Measurements from ENCODE around the gene HMG20A. TPM values are rescaled to one million over a fixed set of nuclear protein-coding genes. Genes with fewer than 3 reads are reported as not detected.
A peak's percentile ranks its signal among the peaks of the same experiment; 100 is the strongest.

HMG20A gene
- total and polyA plus RNA-seq, 7 donors = 9.7 to 38.3 (median 29.3) TPM

GRCh38 chr15:77478051-77478450 lies 57.4 kb downstream of the HMG20A start:
- TF ChIP-seq CTCF (IDR thresholded peaks at IDR 0.05) = no peak
- H3K36me3 ChIP-seq (ENCODE audit: insufficient read depth in 1 of 2, low read depth in 1 of 2) = peaks cover 0 to 33% of the 10 kb centered on the region in 2 donors
- no peaks in the 10 kb centered on the region for H3K9me3 ChIP-seq
- intact Hi-C loops (cut with DNase I) = loop anchor here in 1 of 2 donors (10.0 kb wide), 1 partner anchor 1543 kb away; no protein-coding TSS in a partner anchor
- H3K4me3 ChIP-seq = no peak overlapping the region
- no peak for ATAC-seq
- peaks cover 65% of the 10 kb centered on the region for H3K4me1 ChIP-seq
- H3K27ac ChIP-seq = no peak overlapping the region
- 90 to 95% (median 91%) methylated on average over 8 of the region's 8 CpGs for WGBS, 3 donors
- no peaks in the 10 kb centered on the region for H3K27me3 ChIP-seq (ENCODE audit: insufficient read depth in 3 of 3, low read length in 2 of 3)
- DNase-seq = no peak

- Histone ChIP-seq H3K4me1 (peaks cover 65% of the 10 kb centered on the region), H3K36me3 (ENCODE audit: insufficient read depth in 1 of 2, low read depth in 1 of 2) (peaks cover 1 to 38% of the 10 kb centered on the region in 2 donors), H3K27me3 (ENCODE audit: insufficient read depth in 3 of 3, low read length in 2 of 3) (no peaks in the 10 kb centered on the region), H3K4me3 (no peak overlapping the region), H3K27ac (no peak overlapping the region), H3K9me3 (no peaks in the 10 kb centered on the region)
- DNase-seq (no peak), ATAC-seq (no peak)
- TF ChIP-seq CTCF (IDR thresholded peaks at IDR 0.05) = no peak
- intact Hi-C loops (cut with DNase I) = loop anchor here in 1 of 2 donors (10.0 kb wide), 1 partner anchor 1544 kb away; no protein-coding TSS in a partner anchor
- 93 to 96% (median 96%) methylated on average over 3 of the region's 3 CpGs for WGBS, 3 donors
Measured at GRCh38 chr15:77479015-77479414, 58.3 kb downstream of the HMG20A start.

- Histone ChIP-seq H3K27ac (peak overlapping the region; percentile 68), H3K27me3 (ENCODE audit: insufficient read depth in 3 of 3, low read length in 2 of 3) (no peaks in the 10 kb centered on the region), H3K4me3 (no peak overlapping the region), H3K9me3 (no peaks in the 10 kb centered on the region), H3K4me1 (peaks cover 53% of the 10 kb centered on the region), H3K36me3 (ENCODE audit: insufficient read depth in 1 of 2, low read depth in 1 of 2) (peaks cover 7 to 49% of the 10 kb centered on the region in 2 donors)
- DNase-seq = no peak
- 68 to 95% (median 89%) methylated on average over 2 of the region's 2 CpGs for WGBS, 3 donors
- no peak for TF ChIP-seq CTCF (IDR thresholded peaks at IDR 0.05)
- intact Hi-C loops (cut with DNase I) = loop anchor here in 1 of 2 donors (5.0 kb wide), 2 partner anchors 44 to 59 kb away; partner anchors contain the start of genes HMG20A and PEAK1
- peak in 2 of 4 donors; percentile 35 to 40 for ATAC-seq
Measured at GRCh38 chr15:77480859-77481633, 60.4 kb downstream of the HMG20A start.

GRCh38 chr15:77481670-77482069 lies 61.0 kb downstream of the HMG20A start:
- 9 to 15% (median 12%) methylated on average over 1 of the region's 1 CpG for WGBS, 3 donors
- no peak for DNase-seq
- H3K4me3 ChIP-seq = no peak overlapping the region
- no peaks in the 10 kb centered on the region for H3K27me3 ChIP-seq (ENCODE audit: insufficient read depth in 3 of 3, low read length in 2 of 3)
- peaks cover 51% of the 10 kb centered on the region for H3K4me1 ChIP-seq
- peaks cover 7 to 49% of the 10 kb centered on the region in 2 donors for H3K36me3 ChIP-seq (ENCODE audit: insufficient read depth in 1 of 2, low read depth in 1 of 2)
- no peaks in the 10 kb centered on the region for H3K9me3 ChIP-seq
- ATAC-seq = peak; percentile 65 to 82 (median 80)
- intact Hi-C loops (cut with DNase I) = loop anchor here in 1 of 2 donors (5.0 kb wide), 2 partner anchors 44 to 59 kb away; partner anchors contain the start of genes HMG20A and PEAK1
- no peak for TF ChIP-seq CTCF (IDR thresholded peaks at IDR 0.05)
- H3K27ac ChIP-seq = peak overlapping the region; percentile 68

All from psoas muscle (tissue), 8 donors.